Cardiac fibroblast (primary cell): Measurements from ENCODE around the gene DIDO1.

Experiments
- DNase-seq, 2 donors: peaks; one replicate each; pipeline versions ENCODE4 v3.0.0 to v3.0.0-alpha.2; 2010; ENCODE audit warnings: low read depth in 2 of 2
- H3K4me3 ChIP-seq, 2 donors: replicated peaks in 1 of 2; 1 replicate in 1 of 2; 2 replicates in 1 of 2; pipeline ENCODE4 v1.5.1; 2011; ENCODE audit warnings: low read depth in 2 of 2, low read length in 2 of 2, mild to moderate bottlenecking in 2 of 2, moderate library complexity in 1 of 2
- CTCF ChIP-seq: IDR thresholded peaks from one replicate; pipeline ENCODE4 v1.5.1; 2011; ENCODE audit warnings: low read depth, mild to moderate bottlenecking, low read length, inconsistent platforms

The DIDO1 gene

GRCh38 chr20:62832212-62832922, 93.9 kb downstream of the DIDO1 start:
- TF ChIP-seq CTCF = no peak
- H3K4me3 ChIP-seq = no peak overlapping the region
- no peak for DNase-seq

GRCh38 chr20:62831854-62832211, 94.5 kb downstream of the DIDO1 start:
- no peak for TF ChIP-seq CTCF
- no peak for DNase-seq
- no peak overlapping the region for H3K4me3 ChIP-seq

DNA sequence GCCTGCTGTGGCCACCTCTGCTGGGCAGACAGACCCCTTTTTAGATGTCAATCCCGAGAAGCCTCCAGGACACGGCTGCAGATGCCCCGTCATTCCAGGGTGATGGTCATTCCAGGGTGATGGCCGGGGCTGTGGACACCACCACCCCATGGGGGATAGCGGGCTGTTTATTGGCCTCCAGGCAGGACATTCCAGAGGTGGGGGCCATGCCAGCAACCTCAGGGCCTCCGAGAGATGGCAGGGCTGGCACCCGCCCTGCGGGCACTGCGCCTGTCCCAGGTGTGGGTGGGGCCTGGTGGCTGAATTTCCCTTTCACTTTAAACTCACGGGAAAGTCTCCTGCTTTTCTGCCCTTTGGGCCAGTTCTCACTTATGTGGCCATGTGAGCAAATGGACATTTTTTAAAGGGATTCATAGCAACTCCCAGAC, 94.9 kb downstream of the DIDO1 start:
- no peak overlapping the region for H3K4me3 ChIP-seq
- no peak for DNase-seq

DNA sequence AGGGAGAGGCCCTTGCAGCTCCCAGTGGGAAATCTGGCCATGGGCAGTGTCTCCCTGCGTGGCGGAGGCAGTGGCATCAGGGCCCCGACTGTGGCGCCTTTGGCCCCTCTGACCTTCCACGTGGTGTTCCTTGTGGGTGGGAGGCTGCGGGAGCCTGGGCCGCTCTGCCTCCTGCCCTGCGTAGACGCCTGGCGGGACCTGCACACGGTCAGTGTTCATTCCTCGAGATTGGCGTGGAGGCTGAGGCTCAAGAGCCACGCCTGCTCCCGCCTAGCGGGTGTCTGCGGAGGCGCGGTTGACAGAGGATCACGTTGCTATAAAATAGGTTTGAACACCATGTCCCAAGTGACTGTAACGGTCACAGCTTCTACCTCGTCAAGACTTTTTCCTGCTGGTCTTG, 95.5 kb downstream of the DIDO1 start:
- no peak overlapping the region for H3K4me3 ChIP-seq
- TF ChIP-seq CTCF = no peak
- no peak for DNase-seq

More for the DNA sequence above, 94.9 kb downstream of the DIDO1 start:
- TF ChIP-seq CTCF = no peak

DNA sequence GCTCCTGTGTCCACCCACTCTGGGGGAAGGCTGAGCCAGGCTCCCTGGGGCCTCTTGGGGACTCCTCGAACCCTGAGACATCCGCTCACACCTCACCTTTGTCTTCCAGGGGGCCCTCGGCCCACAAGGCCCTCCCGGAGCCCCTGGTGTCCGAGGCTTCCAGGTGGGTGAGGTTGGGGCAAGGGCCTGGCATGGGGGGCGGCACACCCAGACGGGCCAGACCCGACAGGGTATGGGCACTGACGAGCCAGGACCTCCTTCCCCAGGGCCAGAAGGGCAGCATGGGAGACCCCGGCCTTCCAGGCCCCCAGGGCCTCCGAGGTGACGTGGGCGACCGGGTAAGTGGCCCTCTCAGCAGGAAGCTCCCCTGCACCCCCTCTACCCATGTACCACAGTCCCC, 96.1 kb downstream of the DIDO1 start:
- DNase-seq = no peak
- no peak for TF ChIP-seq CTCF
- H3K4me3 ChIP-seq = no peak overlapping the region

DNA sequence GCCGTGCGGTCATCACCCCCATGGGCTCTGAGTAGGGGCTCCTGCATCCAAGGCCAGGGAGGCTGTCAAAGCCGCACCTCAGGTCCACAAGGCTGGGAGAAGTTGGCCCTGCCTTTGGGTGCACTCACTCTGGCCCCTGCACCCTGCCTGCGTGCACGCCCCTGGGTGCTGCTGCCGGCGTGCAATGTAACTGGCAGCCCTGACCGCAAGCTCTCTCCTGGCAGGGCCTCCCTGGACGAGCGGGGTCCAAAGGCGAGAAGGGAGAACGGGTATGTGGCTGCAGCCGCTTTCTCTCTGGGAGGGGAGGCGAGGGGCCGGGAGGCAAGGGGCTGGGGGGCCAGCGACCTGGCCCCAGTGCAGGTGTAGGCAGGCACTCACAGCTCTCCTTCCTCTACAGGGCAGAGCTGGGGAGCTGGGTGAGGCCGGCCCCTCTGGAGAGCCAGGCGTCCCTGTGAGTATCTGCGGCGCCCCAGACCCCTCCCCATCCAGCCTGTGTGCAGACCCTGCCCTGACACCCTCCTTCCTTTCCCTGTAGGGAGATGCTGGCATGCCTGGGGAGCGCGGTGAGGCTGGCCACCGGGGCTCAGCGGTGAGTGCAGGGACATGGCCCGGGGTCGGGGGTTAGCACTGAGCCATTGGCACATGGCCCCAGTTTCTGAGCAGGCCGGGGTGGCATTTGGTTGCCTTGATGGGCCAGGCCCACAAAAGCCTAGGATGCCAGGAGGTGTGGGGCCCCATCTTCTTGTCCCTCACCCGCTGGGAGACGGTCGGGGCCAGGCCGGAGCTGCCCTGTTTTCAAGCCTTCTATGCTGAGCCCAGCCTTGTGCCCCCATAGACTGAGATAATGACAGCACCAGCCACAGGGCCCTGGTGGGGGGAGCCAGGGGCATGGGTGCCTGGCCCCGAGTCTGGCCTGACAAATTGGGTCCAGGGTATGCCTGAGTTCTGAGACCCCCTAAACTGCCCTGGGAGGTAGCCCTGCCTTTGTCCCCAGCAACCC, 96.8 kb downstream of the DIDO1 start:
- TF ChIP-seq CTCF = no peak
- DNase-seq = no peak
- H3K4me3 ChIP-seq = no peak overlapping the region
